K562 (cell line): ENCODE results near the gene VSTM2B. TPM values are rescaled to one million over a fixed set of nuclear protein-coding genes. Genes with fewer than 3 reads are reported as not detected.

Source experiments
- ATAC-seq: fragments of 200-7000 bp; cut with Tn5 transposase; 3 replicates; pipeline ENCODE4 v1.9.1; 2020; ENCODE audit warnings: moderate library complexity
- BruUV-seq: library from RNA; stranded (reverse); fragments of 400-500 nt; replicated peaks from 2 replicates; lab custom pipeline; 2021; lab: Mats Ljungman, UMichigan
- CTCF ChIA-PET: fragments of 300-600 bp; formaldehyde crosslinking; extraction: SDS; loops from one replicate; lab custom pipeline; 2021; ENCODE audit warnings: low intra/inter-chr PET ratio; lab: Yijun Ruan, JAX
- POLR2A ChIA-PET: fragments of 300-600, 350-650 bp; sonication (Branson Sonifier 250); formaldehyde crosslinking; extraction: SDS; loops from one replicate; lab custom pipeline; 2021; ENCODE audit warnings: antibody characterized with exemption, inconsistent platforms; lab: Yijun Ruan, JAX
- DNase-seq, 4 experiments: peaks; one replicate each; pipeline versions ENCODE4 v3.0.0 to v3.0.0-alpha.2; 2011 to 2018; ENCODE audit warnings: low spot score in 3 of 4, mixed read lengths in 3 of 4; ENCODE audit errors: extremely low read depth in 1 of 4
- FAIRE-seq: peaks from 2 replicates; lab custom pipeline; 2011; peaks lifted over from hg19 to GRCh38; lab: Jason Lieb, UNC
- H2AFZ ChIP-seq: 2 replicates; pipeline ENCODE4 v1.6.0; 2011; ENCODE audit warnings: low read depth, low read length, control low read depth, inconsistent platforms
- H3K27ac ChIP-seq: fragments of 200-600 bp; 3 replicates; pipeline ENCODE4 v1.8.0; 2011; ENCODE audit warnings: low read depth, mild to moderate bottlenecking, control low read depth, inconsistent platforms, low read length, moderate library complexity, mixed read lengths; ENCODE audit errors: extremely low read depth
- H3K27me3 ChIP-seq, 2 experiments: fragments of 300-600 bp in 1 of 2; 2 replicates in 1 of 2; 3 replicates in 1 of 2; pipeline versions ENCODE4 v1.6.0 to v1.8.0; 2011; ENCODE audit warnings: inconsistent platforms in 2 of 2, low read length in 2 of 2, mild to moderate bottlenecking in 1 of 2, mixed read lengths in 1 of 2, moderate library complexity in 1 of 2; ENCODE audit not compliant: control insufficient read depth in 2 of 2, insufficient read depth in 2 of 2
- H3K36me3 ChIP-seq: fragments of 300-600 bp; 3 replicates; pipeline ENCODE4 v1.8.0; 2011; ENCODE audit warnings: mild to moderate bottlenecking, low read length, inconsistent platforms; ENCODE audit not compliant: control insufficient read depth, insufficient read depth
- H3K4me1 ChIP-seq, 2 experiments: fragments of 200-600 bp in 1 of 2; replicated peaks in 1 of 2; 2 replicates in 1 of 2; 3 replicates in 1 of 2; pipeline versions ENCODE4 v1.5.1 to v1.8.0; 2011; ENCODE audit warnings: inconsistent platforms in 2 of 2, low read length in 2 of 2, mild to moderate bottlenecking in 1 of 2, mixed read lengths in 1 of 2, moderate library complexity in 1 of 2; ENCODE audit not compliant: control insufficient read depth in 2 of 2, insufficient read depth in 2 of 2
- H3K4me2 ChIP-seq: 2 replicates; pipeline ENCODE4 v1.6.1; 2011; ENCODE audit warnings: low read length, control low read depth, inconsistent platforms, mixed read lengths; ENCODE audit not compliant: insufficient read depth
- H3K4me3 ChIP-seq: fragments of 200-600 bp; sonication (generic), shearing (Covaris generic); 2 replicates; pipeline ENCODE4 v1.5.1; 2016; ENCODE audit warnings: control low read depth, inconsistent platforms
- H3K79me2 ChIP-seq: fragments of 200-600 bp; 3 replicates; pipeline ENCODE4 v1.8.0; 2011; ENCODE audit warnings: low read length, inconsistent platforms; ENCODE audit not compliant: control insufficient read depth, insufficient read depth
- H3K9ac ChIP-seq, 2 experiments: 2 replicates each; pipeline versions ENCODE4 v1.6.0 to v1.6.1; 2011; ENCODE audit warnings: low read depth in 2 of 2, low read length in 2 of 2, control low read depth in 1 of 2, inconsistent platforms in 1 of 2, mild to moderate bottlenecking in 1 of 2, mixed read lengths in 1 of 2; ENCODE audit not compliant: insufficient read depth in 1 of 2
- H3K9me1 ChIP-seq: one replicate; pipeline ENCODE4 v1.6.0; 2011; ENCODE audit warnings: inconsistent platforms, mild to moderate bottlenecking, low read length, moderate library complexity; ENCODE audit not compliant: control insufficient read depth, insufficient read depth
- H3K9me3 ChIP-seq: replicated peaks from 2 replicates; pipeline ENCODE4 v1.5.1; 2011; ENCODE audit warnings: low read depth, low read length, inconsistent platforms; ENCODE audit not compliant: control insufficient read depth, insufficient read depth
- H4K20me1 ChIP-seq: replicated peaks from 2 replicates; pipeline ENCODE4 v1.6.1; 2011; ENCODE audit warnings: low read length, inconsistent platforms, mixed read lengths; ENCODE audit not compliant: control insufficient read depth, insufficient read depth
- BRD4 ChIP-seq: fragments of 200-600 bp; sonication (generic); IDR thresholded peaks from 2 replicates; pipeline ENCODE4 v1.6.1; 2017; ENCODE audit warnings: inconsistent platforms
- CEBPB ChIP-seq: fragments of 450-650 bp; IDR thresholded peaks from 2 replicates; pipeline ENCODE4 v1.6.1; 2016; ENCODE audit warnings: missing genetic modification characterization, missing compliant biosample characterization
- DDX20 ChIP-seq: fragments of 450-650 bp; IDR thresholded peaks from 2 replicates; pipeline ENCODE4 v1.6.1; 2016; ENCODE audit warnings: missing genetic modification characterization, low read depth, mild to moderate bottlenecking, missing compliant biosample characterization, moderate library complexity
- EZH2 ChIP-seq: IDR thresholded peaks from 2 replicates; pipeline ENCODE4 v1.6.1; 2012; ENCODE audit warnings: low read depth, mild to moderate bottlenecking, inconsistent platforms, low read length, borderline replicate concordance
- GABPB1 ChIP-seq: sonication (generic); formaldehyde crosslinking; IDR thresholded peaks from 2 replicates; pipeline ENCODE4 v1.8.0; 2022; ENCODE audit warnings: mild to moderate bottlenecking, missing genetic modification reagents
- GTF2E2 ChIP-seq: fragments of 200-800 bp; sonication (Bioruptor generic); IDR thresholded peaks from 2 replicates; pipeline ENCODE4 v1.6.1; 2016; ENCODE audit warnings: missing genetic modification characterization, missing compliant biosample characterization
- HSF4 ChIP-seq: fragments of 250-450 bp; sonication (Bioruptor Pico); IDR thresholded peaks from 2 replicates; pipeline ENCODE4 v2.1.2; 2022; ENCODE audit warnings: mild to moderate bottlenecking, moderate library complexity, borderline replicate concordance
- NRF1 ChIP-seq, 2 experiments: fragments of 450-650 bp; IDR thresholded peaks in 1 of 2; conservative IDR thresholded peaks in 1 of 2; 2 replicates each; pipeline ENCODE4 v1.6.1; 2014; ENCODE audit warnings: mild to moderate bottlenecking in 2 of 2
- STAT6 ChIP-seq: sonication (generic); formaldehyde crosslinking; IDR thresholded peaks from 2 replicates; pipeline ENCODE4 v1.8.1; 2023; ENCODE audit warnings: mild to moderate bottlenecking, missing genetic modification reagents
- THRB ChIP-seq: fragments of 450-650 bp; formaldehyde crosslinking; conservative IDR thresholded peaks from 2 replicates; pipeline ENCODE4 v1.4.0; 2022; ENCODE audit warnings: mild to moderate bottlenecking, missing genetic modification characterization
- WGBS: fragments of 100-300 bp; shearing (Covaris generic); methylation state at CpG from one replicate; pipeline ENCODE4 v1.1.6; 2016; ENCODE audit warnings: low coverage, mixed read lengths; ENCODE audit not compliant: insufficient coverage; ENCODE audit errors: missing lambda C conversion rate; 5-methylcytosine and 5-hydroxymethylcytosine counted together
- in situ Hi-C: fragments of 300-500 bp; cut with MboI; formaldehyde crosslinking; loops from 4 replicates; pipeline ENCODE4 v1.15.0; 2018; ENCODE audit warnings: inconsistent platforms, mixed read lengths
- intact Hi-C: fragments of 100-400 bp; cut with micrococcal nuclease; formaldehyde crosslinking; loops from 2 replicates; pipeline ENCODE4 v1.14.2; 2022
- polyA plus RNA-seq, 8 experiments: library from polyadenylated mRNA; depleted of rRNA in 4 of 8; stranded (reverse) in 5 of 8; unstranded in 3 of 8; fragments of >200 nt; fragmentation: Nextera tagmentation in 2 of 8; fragmentation: Illumina TruSeq in 1 of 8; extraction: Ambion mirVana in 2 of 8; extraction: Trizol in 1 of 8; gene quantifications; 2 replicates each; pipeline versions ENCODE4 v1.2.1 to v1.2.3, GENCODE V29; 2011 to 2014; ENCODE audit warnings: inconsistent platforms in 1 of 8, missing spikeins in 1 of 8
- total RNA-seq, 7 experiments: library from RNA; depleted of rRNA in 6 of 7; stranded (reverse); fragments of >200 nt in 6 of 7; fragmentation: Illumina TruSeq in 2 of 7; extraction: Trizol in 2 of 7; gene quantifications; 2 replicates each; pipeline versions ENCODE4 v1.2.1 to v1.2.3, GENCODE V29; 2011 to 2021; ENCODE audit warnings: low replicate concordance in 1 of 7

VSTM2B gene
- total and polyA plus RNA-seq, 9 of the 15 experiments (the other 6 are each of a cell fraction or from before 2014, with no cell fraction given), result not detected

GRCh38 chr19:29483944-29484581 lies 41.7 kb upstream of the VSTM2B start:
- Histone ChIP-seq H3K27me3 (peaks cover 0 to 13% of the 10 kb centered on the region in 2 experiments; a peak in 2 of 5 replicates), H3K9me3 (no peaks in the 10 kb centered on the region)
- WGBS, result 5% methylated on average over 4 of the region's 6 CpGs
- TF ChIP-seq GABPB1 (CRISPR knock-in tag) (no peak), NRF1 (conservative IDR thresholded peaks at IDR 0.05 in 1 of 2, IDR thresholded peaks at IDR 0.05 in 1 of 2) (peak; percentile 29 to 30; a peak in 1 of 4 replicates), CEBPB (tag) (no peak), HSF4 (CRISPR knock-in tag) (no peak)
- TF ChIP-seq, all 486 proteins: peak for 1
- no peaks in the 10 kb centered on the region for H3K36me3 ChIP-seq
- POLR2A ChIA-PET, result interaction anchor here (0.5 kb wide), 1 partner anchor 430 kb away, joined by 3 read pairs; no protein-coding TSS in a partner anchor
- no peak for DNase-seq
- no peak overlapping the region; a peak in 1 of 4 replicates for H3K9ac ChIP-seq
- no peak overlapping the region for H3K4me3 ChIP-seq
- CTCF ChIA-PET, result no interaction called here
- no peak for ATAC-seq
- intact Hi-C loops (no loop called here), in situ Hi-C loops (no loop called here)
- no peaks in the 10 kb centered on the region for H3K9me1 ChIP-seq
- no peaks in the 10 kb centered on the region for H4K20me1 ChIP-seq
- no peak for FAIRE-seq
- no peak overlapping the region for H3K4me2 ChIP-seq
- no peaks in the 10 kb centered on the region for H3K79me2 ChIP-seq
- H3K4me1 ChIP-seq, result no peaks in the 10 kb centered on the region
- no peak overlapping the region for H2AFZ ChIP-seq
- no TSS peak for BruUV-seq
- no peak overlapping the region for H3K27ac ChIP-seq

- no peak for ATAC-seq
- in situ Hi-C loops, result no loop called here
- WGBS, result 4% methylated on average over 6 of the region's 6 CpGs
- Histone ChIP-seq H3K79me2 (no peaks in the 10 kb centered on the region), H3K9me1 (no peaks in the 10 kb centered on the region), H3K9me3 (no peaks in the 10 kb centered on the region), H3K4me1 (no peaks in the 10 kb centered on the region), H3K27me3 (peaks cover 0 to 17% of the 10 kb centered on the region in 2 experiments; a peak in 1 of 5 replicates), H4K20me1 (no peaks in the 10 kb centered on the region), H3K27ac (no peak overlapping the region), H2AFZ (no peak overlapping the region), H3K36me3 (no peaks in the 10 kb centered on the region), H3K4me2 (no peak overlapping the region), H3K9ac (no peak overlapping the region), H3K4me3 (no peak overlapping the region)
- BruUV-seq, result no TSS peak
- DNase-seq, result no peak
- POLR2A ChIA-PET, result no interaction called here
- no peak for TF ChIP-seq DDX20 (tag)
- no peak for TF ChIP-seq GTF2E2 (tag)
- TF ChIP-seq THRB (CRISPR knock-in tag), result no peak
- no peak for TF ChIP-seq EZH2
- no peak for TF ChIP-seq STAT6 (CRISPR knock-in tag)
- no peak for TF ChIP-seq BRD4
- intact Hi-C loops, result no loop called here
- CTCF ChIA-PET, result no interaction called here
- no peak for FAIRE-seq
Measured at GRCh38 chr19:29484876-29485275, 40.9 kb upstream of the VSTM2B start.
